HK-2 (cell line): ENCODE results near the gene CEP131.
A peak's percentile ranks its signal among the peaks of the same experiment; 100 is the strongest.

Experiments used
- DNase-seq: peaks from one replicate; pipeline ENCODE4 v3.0.0-alpha.2; 2018; ENCODE audit not compliant: unreplicated experiment

Gene CEP131

GRCh38 chr17:81251709-81252301 lies 29.0 kb upstream of the CEP131 start:
- no peak for DNase-seq

- no peak for DNase-seq
Observed at GRCh38 chr17:81251094-81251708, 28.4 kb upstream of the CEP131 start.

GRCh38 chr17:81250286-81251093 lies 27.7 kb upstream of the CEP131 start:
- DNase-seq: no peak

GRCh38 chr17:81249223-81250040 lies 26.7 kb upstream of the CEP131 start:
- DNase-seq: no peak

GRCh38 chr17:81248649-81249048 lies 25.9 kb upstream of the CEP131 start:
- no peak for DNase-seq

- no peak for DNase-seq
Observed at GRCh38 chr17:81247339-81247990, 24.7 kb upstream of the CEP131 start.

- DNase-seq: no peak
Observed at GRCh38 chr17:81246679-81247338, 24.0 kb upstream of the CEP131 start.

GRCh38 chr17:81246343-81246670 lies 23.5 kb upstream of the CEP131 start:
- DNase-seq: no peak

- no peak for DNase-seq
Observed at GRCh38 chr17:81245665-81246342, 23.0 kb upstream of the CEP131 start.

- peak; percentile 49 for DNase-seq
Observed at GRCh38 chr17:81245024-81245664, 22.4 kb upstream of the CEP131 start.

- DNase-seq: no peak
Observed at GRCh38 chr17:81244358-81245023, 21.7 kb upstream of the CEP131 start.

GRCh38 chr17:81243333-81243664 lies 20.5 kb upstream of the CEP131 start:
- DNase-seq: no peak

- DNase-seq: no peak
Observed at GRCh38 chr17:81242421-81243332, 19.9 kb upstream of the CEP131 start.

- peak; percentile 43 for DNase-seq
Observed at GRCh38 chr17:81241648-81242420, 19.1 kb upstream of the CEP131 start.

GRCh38 chr17:81241203-81241602 lies 18.4 kb upstream of the CEP131 start:
- DNase-seq: no peak

GRCh38 chr17:81240761-81241160 lies 18.0 kb upstream of the CEP131 start:
- no peak for DNase-seq

GRCh38 chr17:81239714-81240555 lies 17.2 kb upstream of the CEP131 start:
- DNase-seq: no peak
